Hematopoietic multipotent progenitor cell treated with erythropoietin and hydrocortisone succinate and interleukin-3 and kit ligand, for 6 days (in vitro differentiated cells): ENCODE measurements around the gene ZNF593.

Source experiments
- DNase-seq: peaks from one replicate; pipeline ENCODE4 v3.0.0-alpha.2; 2015

Gene ZNF593

GRCh38 chr1:26171084-26172072 is 1.7 kb downstream of the ZNF593 start, which contains the start of gene ZNF593OS:
Gene ZNF593OS, minus strand, starts transcription at chr1:26171832. Its CDS starts 171 bp downstream, at chr1:26171661.
- DNase-seq, result no peak

GRCh38 chr1:26175346-26175745 is 5.6 kb downstream of the ZNF593 start:
- no peak for DNase-seq

- DNase-seq, result no peak
These were observed 7.5 kb downstream of the ZNF593 start, which contains the start of gene CNKSR1 for GRCh38 chr1:26177182-26177684. Gene CNKSR1, plus strand, starts transcription at chr1:26177491. Its CDS starts 57 bp downstream, at chr1:26177548.

- DNase-seq, result no peak
These were observed 10.3 kb downstream of the ZNF593 start for GRCh38 chr1:26180010-26180506.

GRCh38 chr1:26181586-26182382 is 12.1 kb downstream of the ZNF593 start:
- DNase-seq, result no peak

GRCh38 chr1:26182383-26182696 is 12.6 kb downstream of the ZNF593 start:
- no peak for DNase-seq

- DNase-seq, result no peak
These were observed 14.4 kb downstream of the ZNF593 start for GRCh38 chr1:26184086-26184485.

- no peak for DNase-seq
These were observed 15.2 kb downstream of the ZNF593 start for GRCh38 chr1:26184883-26185282.

GRCh38 chr1:26187882-26188281 is 18.2 kb downstream of the ZNF593 start:
- DNase-seq, result no peak

- DNase-seq, result no peak
These were observed 18.8 kb downstream of the ZNF593 start for GRCh38 chr1:26188477-26188876.

- no peak for DNase-seq
These were observed 19.6 kb downstream of the ZNF593 start for GRCh38 chr1:26189331-26189730.

GRCh38 chr1:26189751-26190275 is 20.1 kb downstream of the ZNF593 start:
- DNase-seq, result no peak

GRCh38 chr1:26190373-26190987 is 20.8 kb downstream of the ZNF593 start, which contains the start of gene CATSPER4:
Gene CATSPER4, plus strand, starts transcription at chr1:26190602. Its CDS starts 26 bp downstream, at chr1:26190628.
- DNase-seq, result peak; percentile 63

GRCh38 chr1:26191739-26192138 is 22.0 kb downstream of the ZNF593 start:
- DNase-seq, result no peak

GRCh38 chr1:26195805-26196204 is 26.1 kb downstream of the ZNF593 start:
- no peak for DNase-seq

GRCh38 chr1:26197301-26197700 is 27.6 kb downstream of the ZNF593 start:
- no peak for DNase-seq

- DNase-seq, result no peak
These were observed 28.1 kb downstream of the ZNF593 start for GRCh38 chr1:26197813-26198212.

- no peak for DNase-seq
These were observed 30.7 kb downstream of the ZNF593 start for GRCh38 chr1:26200413-26200812.

GRCh38 chr1:26203642-26204318 is 34.1 kb downstream of the ZNF593 start:
- peak; percentile 39 for DNase-seq

- DNase-seq, result no peak
These were observed 40.6 kb downstream of the ZNF593 start for GRCh38 chr1:26210147-26210870.

GRCh38 chr1:26212726-26213125 is 43.0 kb downstream of the ZNF593 start:
- DNase-seq, result no peak
